Naive thymus-derived CD4-positive, alpha-beta T cell (primary cell): ENCODE data around the gene SOHLH1. TPM values are rescaled to one million over a fixed set of nuclear protein-coding genes. Genes with fewer than 3 reads are reported as not detected.
A peak's percentile ranks its signal among the peaks of the same experiment; 100 is the strongest.

Experiments
- ATAC-seq: fragments of 150-1000 bp; cut with Tn5 transposase; 2 replicates; pipeline ENCODE4 v1.10.0; 2021; ENCODE audit warnings: mild to moderate bottlenecking, moderate library complexity
- CTCF ChIA-PET: fragments of 350-600 bp; sonication (Branson Sonifier 250); formaldehyde crosslinking; loops from one replicate; lab custom pipeline; 2021; ENCODE audit warnings: antibody characterized with exemption; lab: Charles Lee
- POLR2A ChIA-PET: fragments of 350-600 bp; sonication (Branson Sonifier 250); formaldehyde crosslinking; loops from one replicate; lab custom pipeline; 2021; ENCODE audit warnings: antibody characterized with exemption, inconsistent platforms; lab: Charles Lee
- DNase-seq, 9 donors: peaks; one replicate each; pipeline versions ENCODE4 v3.0.0 to v3.0.0-alpha.2; 2020 to 2022; ENCODE audit warnings: mixed read lengths in 1 of 9
- H3K27ac ChIP-seq: one replicate; pipeline ENCODE4 v1.7.0; 2013; ENCODE audit warnings: mild to moderate bottlenecking, low read depth, low read length, moderate library complexity
- H3K27me3 ChIP-seq, 2 donors: one replicate each; pipeline ENCODE4 v1.7.0; 2013; ENCODE audit warnings: low read length in 2 of 2, mild to moderate bottlenecking in 2 of 2, moderate library complexity in 2 of 2; ENCODE audit not compliant: control insufficient read depth in 2 of 2, insufficient read depth in 2 of 2
- H3K36me3 ChIP-seq, 3 experiments: 1 replicate in 2 of 3; 2 replicates in 1 of 3; pipeline ENCODE4 v1.7.0; 2013; ENCODE audit warnings: low read length in 3 of 3, mild to moderate bottlenecking in 3 of 3, moderate library complexity in 1 of 3; ENCODE audit not compliant: insufficient read depth in 3 of 3, control insufficient read depth in 2 of 3
- H3K4me1 ChIP-seq, 2 donors: one replicate each; pipeline ENCODE4 v1.7.0; 2013; ENCODE audit warnings: low read length in 2 of 2, mild to moderate bottlenecking in 2 of 2, moderate library complexity in 1 of 2; ENCODE audit not compliant: control insufficient read depth in 2 of 2, insufficient read depth in 2 of 2
- H3K4me3 ChIP-seq: 2 replicates; pipeline ENCODE4 v1.7.0; 2013; ENCODE audit warnings: mild to moderate bottlenecking, low read length
- H3K9me3 ChIP-seq, 3 experiments: 1 replicate in 2 of 3; 2 replicates in 1 of 3; pipeline ENCODE4 v1.7.0; 2013; ENCODE audit warnings: low read length in 3 of 3; ENCODE audit not compliant: control insufficient read depth in 2 of 3
- H3K27ac Mint-ChIP-seq, 9 donors: one replicate each; pipeline ENCODE4 v1.8.0; 2020 to 2022; ENCODE audit warnings: mixed read lengths in 9 of 9, mild to moderate bottlenecking in 8 of 9, moderate library complexity in 5 of 9, inconsistent platforms in 2 of 9
- H3K27me3 Mint-ChIP-seq, 5 donors: one replicate each; pipeline ENCODE4 v1.8.0; 2021 to 2022; ENCODE audit warnings: mixed read lengths in 5 of 5, mild to moderate bottlenecking in 1 of 5
- H3K36me3 Mint-ChIP-seq, 5 donors: one replicate each; pipeline ENCODE4 v1.8.0; 2020 to 2022; ENCODE audit warnings: mixed read lengths in 5 of 5, mild to moderate bottlenecking in 3 of 5, inconsistent platforms in 1 of 5
- H3K4me1 Mint-ChIP-seq, 7 donors: one replicate each; pipeline ENCODE4 v1.8.0; 2020 to 2022; ENCODE audit warnings: mixed read lengths in 7 of 7, mild to moderate bottlenecking in 3 of 7, inconsistent platforms in 1 of 7
- H3K4me3 Mint-ChIP-seq, 10 donors: one replicate each; pipeline ENCODE4 v1.8.0; 2020 to 2022; ENCODE audit warnings: mild to moderate bottlenecking in 10 of 10, mixed read lengths in 10 of 10, moderate library complexity in 6 of 10, inconsistent platforms in 2 of 10
- H3K9me3 Mint-ChIP-seq, 11 donors: one replicate each; pipeline ENCODE4 v1.8.0; 2020 to 2022; ENCODE audit warnings: mixed read lengths in 11 of 11, mild to moderate bottlenecking in 4 of 11, inconsistent platforms in 1 of 11, moderate library complexity in 1 of 11
- intact Hi-C, 2 donors: fragments of 100-400 bp; cut with micrococcal nuclease; formaldehyde crosslinking; loops; one replicate each; pipeline ENCODE4 v1.15.1; 2023
- polyA plus RNA-seq, 2 donors: library from polyadenylated mRNA; unstranded; fragments of 300-500 nt; fragmentation: Illumina TruSeq; gene quantifications; one replicate each; pipeline ENCODE4 v1.2.3, GENCODE V29; 2021
- total RNA-seq, 6 experiments: library from RNA in 5 of 6; stranded (reverse) in 5 of 6; gene quantifications; 1 replicate in 5 of 6; 2 replicates in 1 of 6; pipeline ENCODE4 v1.2.3 and lab custom pipeline; 2021 to 2026

The SOHLH1 gene
- total and polyA plus RNA-seq, 7 experiments from 2014 or later = not detected

- POLR2A ChIA-PET = no interaction called here
- CTCF ChIA-PET = no interaction called here
- DNase-seq (no peak), ATAC-seq (no peak)
- Histone ChIP-seq H3K36me3 (no peaks in the 10 kb centered on the region), H3K27me3 (no peaks in the 10 kb centered on the region), H3K9me3 (no peaks in the 10 kb centered on the region), H3K27ac (no peak overlapping the region), H3K4me1 (no peaks in the 10 kb centered on the region), H3K4me3 (no peak overlapping the region)
- no peaks in the 10 kb centered on the region for H3K4me1 Mint-ChIP-seq
- peaks cover 0 to 2% (median 0%) of the 10 kb centered on the region in 11 donors for H3K9me3 Mint-ChIP-seq
- no peak overlapping the region for H3K27ac Mint-ChIP-seq
- no peaks in the 10 kb centered on the region for H3K36me3 Mint-ChIP-seq
- no peak overlapping the region for H3K4me3 Mint-ChIP-seq
- intact Hi-C loops = no loop called here
- peaks cover 0 to 8% (median 0%) of the 10 kb centered on the region in 5 donors for H3K27me3 Mint-ChIP-seq
These were observed 6.9 kb downstream of the SOHLH1 start for GRCh38 chr9:135692410-135692809.

GRCh38 chr9:135690836-135691570, 8.3 kb downstream of the SOHLH1 start:
- intact Hi-C loops = no loop called here
- no peaks in the 10 kb centered on the region for H3K27me3 ChIP-seq
- H3K4me1 Mint-ChIP-seq = no peaks in the 10 kb centered on the region
- peaks cover 0 to 8% (median 0%) of the 10 kb centered on the region in 5 donors for H3K27me3 Mint-ChIP-seq
- DNase-seq = no peak
- peak overlapping the region in 1 of 10 donors; percentile 21 for H3K4me3 Mint-ChIP-seq
- ChIA-PET CTCF (no interaction called here), POLR2A (no interaction called here)
- no peaks in the 10 kb centered on the region for H3K36me3 ChIP-seq
- ATAC-seq = no peak
- peaks cover 0 to 2% (median 0%) of the 10 kb centered on the region in 11 donors for H3K9me3 Mint-ChIP-seq
- H3K9me3 ChIP-seq = no peaks in the 10 kb centered on the region
- no peak overlapping the region for H3K4me3 ChIP-seq
- H3K4me1 ChIP-seq = no peaks in the 10 kb centered on the region
- H3K27ac ChIP-seq = no peak overlapping the region
- no peaks in the 10 kb centered on the region for H3K36me3 Mint-ChIP-seq
- no peak overlapping the region for H3K27ac Mint-ChIP-seq

DNA sequence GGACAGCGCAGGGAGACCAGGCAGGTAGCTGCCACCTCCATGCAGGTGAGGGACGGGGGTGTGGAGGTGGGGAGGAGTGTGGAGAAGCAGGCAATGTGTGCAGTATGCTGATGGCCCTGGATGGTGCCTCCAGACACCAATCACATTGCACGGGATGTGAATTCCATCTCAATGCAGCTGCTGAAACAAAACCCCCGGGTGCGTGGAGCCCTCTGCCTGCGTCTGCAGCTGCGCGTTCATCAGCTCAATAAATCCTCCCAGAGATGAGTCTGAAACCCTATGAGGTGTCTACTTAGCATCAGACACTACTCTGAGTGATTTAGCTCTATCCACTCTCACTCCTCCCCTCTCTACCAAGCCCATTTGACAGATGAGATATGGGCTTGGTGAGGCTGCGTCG, 10.3 kb downstream of the SOHLH1 start:
- H3K4me3 ChIP-seq = no peak overlapping the region
- H3K4me3 Mint-ChIP-seq = no peak overlapping the region
- DNase-seq (no peak), ATAC-seq (no peak)
- no peaks in the 10 kb centered on the region for H3K36me3 Mint-ChIP-seq
- no peaks in the 10 kb centered on the region for H3K36me3 ChIP-seq
- peaks cover 0 to 14% (median 0%) of the 10 kb centered on the region in 5 donors for H3K27me3 Mint-ChIP-seq
- intact Hi-C loops = no loop called here
- H3K27me3 ChIP-seq = no peaks in the 10 kb centered on the region
- H3K4me1 Mint-ChIP-seq = no peaks in the 10 kb centered on the region
- H3K9me3 ChIP-seq = no peaks in the 10 kb centered on the region
- no peaks in the 10 kb centered on the region for H3K4me1 ChIP-seq
- no peak overlapping the region for H3K27ac ChIP-seq
- H3K9me3 Mint-ChIP-seq = peaks cover 0 to 2% (median 0%) of the 10 kb centered on the region in 11 donors
- POLR2A ChIA-PET = no interaction called here
- H3K27ac Mint-ChIP-seq = no peak overlapping the region
- CTCF ChIA-PET = no interaction called here

- H3K4me1 ChIP-seq = no peaks in the 10 kb centered on the region
- peaks cover 0 to 13% (median 0%) of the 10 kb centered on the region in 5 donors for H3K27me3 Mint-ChIP-seq
- peaks cover 0 to 2% (median 0%) of the 10 kb centered on the region in 11 donors for H3K9me3 Mint-ChIP-seq
- H3K27ac Mint-ChIP-seq = no peak overlapping the region
- CTCF ChIA-PET = no interaction called here
- ATAC-seq (no peak), DNase-seq (no peak)
- H3K4me3 ChIP-seq = no peak overlapping the region
- H3K27me3 ChIP-seq = no peaks in the 10 kb centered on the region
- intact Hi-C loops = no loop called here
- POLR2A ChIA-PET = no interaction called here
- no peak overlapping the region for H3K4me3 Mint-ChIP-seq
- no peaks in the 10 kb centered on the region for H3K36me3 Mint-ChIP-seq
- H3K27ac ChIP-seq = no peak overlapping the region
- no peaks in the 10 kb centered on the region for H3K36me3 ChIP-seq
- no peaks in the 10 kb centered on the region for H3K9me3 ChIP-seq
- H3K4me1 Mint-ChIP-seq = no peaks in the 10 kb centered on the region
These were observed 12.1 kb downstream of the SOHLH1 start for GRCh38 chr9:135687216-135687615.

DNA sequence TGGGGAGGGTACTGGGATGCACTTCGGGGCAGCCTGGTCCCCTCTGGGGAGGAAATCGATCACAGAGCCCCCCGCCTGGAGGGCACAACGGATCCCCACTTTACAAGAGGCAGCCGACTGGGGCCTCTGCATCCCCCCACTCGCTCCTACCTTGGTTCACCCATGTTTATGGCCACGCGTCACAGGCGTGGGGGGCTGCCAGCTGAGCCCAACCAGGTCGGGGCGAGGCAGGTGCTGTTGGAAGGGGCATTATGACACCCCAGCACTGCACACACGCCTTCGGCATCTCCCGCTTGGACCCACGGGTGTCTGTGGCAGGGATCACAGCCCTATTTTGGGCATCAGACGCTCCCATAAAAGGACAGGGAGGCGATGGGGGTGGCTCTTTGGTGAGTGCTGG, 14.6 kb downstream of the SOHLH1 start:
- H3K9me3 Mint-ChIP-seq = peaks cover 0 to 2% (median 0%) of the 10 kb centered on the region in 11 donors
- H3K4me1 Mint-ChIP-seq = no peaks in the 10 kb centered on the region
- Histone ChIP-seq H3K27ac (no peak overlapping the region), H3K4me1 (no peaks in the 10 kb centered on the region), H3K9me3 (no peaks in the 10 kb centered on the region), H3K27me3 (no peaks in the 10 kb centered on the region), H3K36me3 (no peaks in the 10 kb centered on the region), H3K4me3 (no peak overlapping the region)
- CTCF ChIA-PET = no interaction called here
- intact Hi-C loops = no loop called here
- peaks cover 0 to 13% (median 5%) of the 10 kb centered on the region in 5 donors for H3K27me3 Mint-ChIP-seq
- H3K4me3 Mint-ChIP-seq = no peak overlapping the region
- no peaks in the 10 kb centered on the region for H3K36me3 Mint-ChIP-seq
- ATAC-seq (no peak), DNase-seq (no peak)
- H3K27ac Mint-ChIP-seq = no peak overlapping the region
- POLR2A ChIA-PET = no interaction called here

- intact Hi-C loops = no loop called here
- DNase-seq = no peak
- CTCF ChIA-PET = no interaction called here
- POLR2A ChIA-PET = no interaction called here
- H3K4me1 Mint-ChIP-seq = no peaks in the 10 kb centered on the region
- Histone ChIP-seq H3K9me3 (no peaks in the 10 kb centered on the region), H3K27me3 (no peaks in the 10 kb centered on the region), H3K4me1 (no peaks in the 10 kb centered on the region), H3K27ac (no peak overlapping the region), H3K36me3 (no peaks in the 10 kb centered on the region), H3K4me3 (no peak overlapping the region)
- no peak overlapping the region for H3K27ac Mint-ChIP-seq
- no peak for ATAC-seq
- H3K4me3 Mint-ChIP-seq = no peak overlapping the region
- no peaks in the 10 kb centered on the region for H3K9me3 Mint-ChIP-seq
- peaks cover 0 to 13% (median 5%) of the 10 kb centered on the region in 5 donors for H3K27me3 Mint-ChIP-seq
- no peaks in the 10 kb centered on the region for H3K36me3 Mint-ChIP-seq
These were observed 15.8 kb downstream of the SOHLH1 start for GRCh38 chr9:135683401-135684034.

DNA sequence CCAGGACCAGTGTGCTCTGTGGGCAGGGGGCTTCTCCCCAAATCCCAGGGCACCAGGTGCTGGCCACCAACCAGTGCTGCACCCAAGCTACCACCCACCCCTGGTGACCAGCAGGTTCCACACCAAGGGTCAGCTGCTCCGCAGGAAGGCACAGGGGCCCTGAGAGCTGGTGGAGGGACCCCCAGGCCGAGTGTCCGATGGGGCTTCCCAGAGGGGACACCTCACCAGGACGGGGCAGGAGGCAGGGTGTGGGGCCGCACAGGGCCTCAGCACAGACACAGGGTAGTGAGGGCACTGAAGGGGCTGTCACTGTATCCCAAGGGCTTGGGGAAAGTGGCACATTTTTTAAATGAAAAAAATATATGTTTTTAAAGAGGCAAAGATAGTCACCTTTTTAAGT, 18.1 kb downstream of the SOHLH1 start:
- no peaks in the 10 kb centered on the region for H3K4me1 Mint-ChIP-seq
- ChIA-PET POLR2A (no interaction called here), CTCF (no interaction called here)
- H3K36me3 ChIP-seq = no peaks in the 10 kb centered on the region
- no peaks in the 10 kb centered on the region for H3K36me3 Mint-ChIP-seq
- no peaks in the 10 kb centered on the region for H3K4me1 ChIP-seq
- peaks cover 0 to 13% (median 5%) of the 10 kb centered on the region in 5 donors for H3K27me3 Mint-ChIP-seq
- intact Hi-C loops = no loop called here
- H3K9me3 Mint-ChIP-seq = peaks cover 0 to 1% (median 0%) of the 10 kb centered on the region in 11 donors
- no peak overlapping the region for H3K27ac ChIP-seq
- H3K27ac Mint-ChIP-seq = no peak overlapping the region
- no peak overlapping the region for H3K4me3 ChIP-seq
- ATAC-seq (no peak), DNase-seq (no peak)
- H3K4me3 Mint-ChIP-seq = no peak overlapping the region
- no peaks in the 10 kb centered on the region for H3K9me3 ChIP-seq
- no peaks in the 10 kb centered on the region for H3K27me3 ChIP-seq
